GM12891 (cell line): ENCODE measurements around the gene ATP8A2.

Source experiments
- PAX5 ChIP-seq: IDR thresholded peaks from 2 replicates; pipeline ENCODE4 v1.6.1; 2011; ENCODE audit warnings: low read length, moderate library complexity, mild to moderate bottlenecking; ENCODE audit not compliant: insufficient read depth, severe bottlenecking
- POLR2A ChIP-seq: IDR thresholded peaks from 2 replicates; pipeline ENCODE4 v1.6.1; 2011; ENCODE audit warnings: low read depth, low read length, control low read depth
- POLR2AphosphoS5 ChIP-seq: IDR thresholded peaks from 2 replicates; pipeline ENCODE4 v1.6.1; 2011; ENCODE audit warnings: low read depth, low read length, control low read depth
- SPI1 ChIP-seq: IDR thresholded peaks from 2 replicates; pipeline ENCODE4 v1.6.1; 2011; ENCODE audit warnings: low read depth, low read length, control low read depth
- TAF1 ChIP-seq: IDR thresholded peaks from 2 replicates; pipeline ENCODE4 v1.6.1; 2011; ENCODE audit warnings: low read depth, low read length, control low read depth

- TF ChIP-seq POLR2AphosphoS5: no peak
- TF ChIP-seq POLR2A: no peak
- no peak for TF ChIP-seq SPI1
- TF ChIP-seq TAF1: no peak
- TF ChIP-seq PAX5: no peak
Measured at GRCh38 chr13:25887962-25888655, 516.3 kb downstream of the ATP8A2 start.
